Keratinocyte (primary cell): ENCODE data around the gene CNIH1. TPM values are rescaled to one million over a fixed set of nuclear protein-coding genes. Genes with fewer than 3 reads are reported as not detected.

ENCODE experiments used
- DNase-seq: peaks from one replicate; pipeline ENCODE4 v3.0.0-alpha.2; 2011; ENCODE audit warnings: low read depth, missing footprints, low spot score
- FAIRE-seq: peaks from 2 replicates; lab custom pipeline; 2011; peaks lifted over from hg19 to GRCh38; lab: Jason Lieb, UNC
- H2AFZ ChIP-seq: 2 replicates; pipeline ENCODE4 v1.6.0; 2012; ENCODE audit warnings: low read length, control low read depth, inconsistent platforms; ENCODE audit not compliant: control insufficient read depth
- H3K27ac ChIP-seq: 2 replicates; pipeline ENCODE4 v1.5.1; 2011; ENCODE audit warnings: low read length; ENCODE audit not compliant: control insufficient read depth, insufficient read depth
- H3K27me3 ChIP-seq: 3 replicates; pipeline ENCODE4 v1.6.0; 2011; ENCODE audit warnings: low read length; ENCODE audit not compliant: control insufficient read depth, insufficient read depth; ENCODE audit errors: extremely low read depth
- H3K36me3 ChIP-seq, 2 experiments: 2 replicates in 1 of 2; 3 replicates in 1 of 2; pipeline ENCODE4 v1.5.1; 2011; ENCODE audit warnings: low read length in 2 of 2, mild to moderate bottlenecking in 1 of 2; ENCODE audit not compliant: control insufficient read depth in 2 of 2, insufficient read depth in 2 of 2; ENCODE audit errors: extremely low read depth in 1 of 2
- H3K4me1 ChIP-seq: 3 replicates; pipeline ENCODE4 v1.5.1; 2011; ENCODE audit warnings: low read length; ENCODE audit not compliant: control insufficient read depth, insufficient read depth; ENCODE audit errors: extremely low read depth
- H3K4me2 ChIP-seq: 3 replicates; pipeline ENCODE4 v1.6.0; 2011; ENCODE audit warnings: low read depth, low read length; ENCODE audit not compliant: control insufficient read depth, insufficient read depth; ENCODE audit errors: extremely low read depth
- H3K4me3 ChIP-seq, 3 experiments: fragments of 200-600 bp in 1 of 3; sonication (generic) in 1 of 3; 2 replicates in 2 of 3; 3 replicates in 1 of 3; pipeline ENCODE4 v1.5.1; 2011 to 2016; ENCODE audit warnings: low read length in 3 of 3, mild to moderate bottlenecking in 3 of 3, control low read depth in 2 of 3, inconsistent platforms in 1 of 3, low read depth in 1 of 3, mixed read lengths in 1 of 3, mixed run types in 1 of 3, moderate library complexity in 1 of 3; ENCODE audit not compliant: control insufficient read depth in 2 of 3, insufficient read depth in 2 of 3; ENCODE audit errors: extremely low read depth in 1 of 3
- H3K79me2 ChIP-seq: 2 replicates; pipeline ENCODE4 v1.6.0; 2012; ENCODE audit warnings: low read length; ENCODE audit not compliant: control insufficient read depth, insufficient read depth
- H3K9ac ChIP-seq: 3 replicates; pipeline ENCODE4 v1.6.0; 2011; ENCODE audit warnings: low read length; ENCODE audit not compliant: control insufficient read depth, insufficient read depth; ENCODE audit errors: extremely low read depth
- H3K9me1 ChIP-seq: 3 replicates; pipeline ENCODE4 v1.6.0; 2011; ENCODE audit warnings: low read length; ENCODE audit not compliant: control insufficient read depth, insufficient read depth; ENCODE audit errors: extremely low read depth
- H3K9me3 ChIP-seq: 2 replicates; pipeline ENCODE4 v1.5.1; 2012; ENCODE audit warnings: low read depth, low read length; ENCODE audit not compliant: control insufficient read depth
- H4K20me1 ChIP-seq: 3 replicates; pipeline ENCODE4 v1.6.0; 2011; ENCODE audit warnings: low read length; ENCODE audit not compliant: control insufficient read depth, insufficient read depth; ENCODE audit errors: extremely low read depth
- CTCF ChIP-seq, 3 experiments: IDR thresholded peaks in 1 of 3; conservative IDR thresholded peaks in 1 of 3; optimal IDR thresholded peaks in 1 of 3; 2 replicates in 2 of 3; 3 replicates in 1 of 3; pipeline versions ENCODE3 to v1.5.1; 2011; ENCODE audit warnings: low read length in 3 of 3, mild to moderate bottlenecking in 3 of 3, moderate library complexity in 2 of 3, control low read depth in 1 of 3, inconsistent platforms in 1 of 3; ENCODE audit not compliant: insufficient read depth in 2 of 3; ENCODE audit errors: extremely low read depth in 1 of 3
- EZH2 ChIP-seq: IDR thresholded peaks from one replicate; pipeline ENCODE4 v1.6.1; 2012; ENCODE audit warnings: inconsistent platforms, mild to moderate bottlenecking, low read length, moderate library complexity
- dilution Hi-C: fragments of 300-500 bp; cut with MboI; formaldehyde crosslinking; loops from one replicate; pipeline ENCODE4 v1.7.0; 2020; ENCODE audit warnings: low sequenced_read_pairs; ENCODE audit not compliant: extremely low pct_ligation_motif_present
- polyA plus RNA-seq, 5 experiments: library from polyadenylated mRNA; depleted of rRNA in 3 of 5; stranded (reverse) in 3 of 5; stranded (forward) in 1 of 5; unstranded in 1 of 5; fragments of >200 nt; gene quantifications; 1 replicate in 1 of 5; 2 replicates in 3 of 5; 3 replicates in 1 of 5; pipeline versions ENCODE4 v1.2.1 to v1.2.3, GENCODE V29; 2011 to 2012; ENCODE audit warnings: missing spikeins in 2 of 5, low read depth in 1 of 5, low replicate concordance in 1 of 5

Gene CNIH1
- polyA plus RNA-seq, 1 donor (not counting 4 experiments of a cell fraction or from before 2014, with no cell fraction given) = 322 TPM

DNA sequence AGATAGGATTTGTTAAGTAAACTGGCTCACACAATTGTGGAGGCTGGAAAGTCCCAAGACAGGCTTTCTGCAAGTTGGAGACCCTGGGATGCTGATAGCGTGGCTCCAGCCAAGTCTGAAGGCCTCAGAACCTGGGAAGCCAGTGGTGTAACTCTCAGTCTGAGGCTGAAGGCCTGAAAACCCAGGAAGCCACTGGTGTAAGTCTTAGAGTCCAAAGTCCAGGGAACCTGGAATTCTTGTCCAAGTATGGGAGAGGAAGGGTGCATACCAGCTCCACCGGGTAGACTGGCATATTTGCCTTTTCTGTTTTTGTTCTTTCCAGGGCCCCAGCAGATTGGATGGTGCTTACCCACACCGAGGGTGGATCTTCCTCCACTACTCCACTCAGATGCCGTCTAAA is 29.5 kb upstream of the CNIH1 start:
- H3K4me3 ChIP-seq = no peak overlapping the region
- DNase-seq = no peak
- TF ChIP-seq EZH2 (no peak), CTCF (optimal IDR thresholded peaks at IDR 0.05 in 1 of 3, IDR thresholded peaks at IDR 0.05 in 1 of 3, conservative IDR thresholded peaks at IDR 0.05 in 1 of 3; ENCODE audit: extremely low read depth in 1 of 3, insufficient read depth in 2 of 3, low read length in 3 of 3) (no peak)
- no peaks in the 10 kb centered on the region for H3K9me1 ChIP-seq
- no peak overlapping the region for H2AFZ ChIP-seq
- H3K4me1 ChIP-seq = no peaks in the 10 kb centered on the region
- no peaks in the 10 kb centered on the region for H3K9me3 ChIP-seq
- no peak overlapping the region for H3K27ac ChIP-seq
- dilution Hi-C loops = no loop called here
- no peak overlapping the region for H3K4me2 ChIP-seq
- no peak overlapping the region for H3K9ac ChIP-seq
- FAIRE-seq = no peak
- peaks cover 0 to 2% of the 10 kb centered on the region in 2 experiments for H3K36me3 ChIP-seq
- H3K27me3 ChIP-seq = no peaks in the 10 kb centered on the region
- no peaks in the 10 kb centered on the region for H3K79me2 ChIP-seq
- H4K20me1 ChIP-seq = no peaks in the 10 kb centered on the region

DNA sequence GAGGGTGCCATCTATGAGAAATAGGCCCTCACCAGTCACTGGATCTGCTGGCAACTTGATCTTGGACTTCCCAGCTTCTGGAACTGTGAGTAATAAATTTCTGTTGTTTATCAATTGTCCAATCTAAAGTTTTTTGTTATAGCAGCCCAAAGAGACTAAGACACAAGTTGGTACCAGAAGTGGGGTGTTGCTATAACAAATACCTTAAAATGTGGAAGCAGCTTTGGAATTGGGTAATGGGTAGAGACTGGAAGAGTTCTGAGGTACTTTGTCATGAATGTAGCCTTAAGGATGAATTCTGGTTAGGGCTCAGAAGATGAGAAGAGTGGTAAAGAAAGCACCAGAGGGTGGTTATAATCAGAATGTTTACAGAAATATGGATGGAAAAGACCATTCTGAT is 26.1 kb upstream of the CNIH1 start:
- FAIRE-seq = no peak
- TF ChIP-seq CTCF (optimal IDR thresholded peaks at IDR 0.05 in 1 of 3, IDR thresholded peaks at IDR 0.05 in 1 of 3, conservative IDR thresholded peaks at IDR 0.05 in 1 of 3; ENCODE audit: extremely low read depth in 1 of 3, insufficient read depth in 2 of 3, low read length in 3 of 3) = no peak
- no peak for TF ChIP-seq EZH2
- H3K4me2 ChIP-seq = no peak overlapping the region

More for the DNA sequence above, 26.1 kb upstream of the CNIH1 start:
- no peaks in the 10 kb centered on the region for H3K27me3 ChIP-seq
- dilution Hi-C loops = no loop called here
- no peaks in the 10 kb centered on the region for H3K36me3 ChIP-seq
- no peaks in the 10 kb centered on the region for H3K4me1 ChIP-seq
- no peak for DNase-seq
- no peaks in the 10 kb centered on the region for H3K9me3 ChIP-seq
- no peak overlapping the region for H2AFZ ChIP-seq
- H3K9ac ChIP-seq = no peak overlapping the region
- H3K27ac ChIP-seq = no peak overlapping the region
- H3K9me1 ChIP-seq = no peaks in the 10 kb centered on the region
- H3K4me3 ChIP-seq = no peak overlapping the region
- no peaks in the 10 kb centered on the region for H4K20me1 ChIP-seq
- no peaks in the 10 kb centered on the region for H3K79me2 ChIP-seq
